ENCODE data around the gene EHBP1.

EHBP1 gene

DNA sequence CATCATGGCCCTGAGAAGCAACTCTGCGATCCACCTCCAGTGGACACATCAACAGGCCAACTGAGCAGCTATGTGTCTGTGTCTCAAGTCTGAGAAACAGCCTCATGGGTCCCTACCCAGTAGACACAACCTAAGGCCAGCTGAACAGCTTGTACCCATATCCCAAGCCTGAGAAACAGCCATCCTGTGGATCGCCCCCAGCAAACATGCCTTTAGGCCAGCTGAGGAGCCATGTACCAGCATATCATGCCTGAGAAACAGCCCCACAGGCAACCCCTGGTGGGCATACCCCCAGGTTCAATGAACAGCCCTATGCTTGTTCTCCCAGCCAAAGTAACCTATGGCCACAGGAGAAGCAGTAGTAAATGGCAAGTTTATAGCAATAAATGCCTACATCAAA, 218.4 kb downstream of the EHBP1 start:
- H2AFZ ChIP-seq (ENCODE audit: low read length) = no peak overlapping the region
- no peak for DNase-seq (ENCODE audit: low spot score)
- H3K27me3 ChIP-seq (ENCODE audit: control insufficient read depth in 3 of 3, insufficient read depth in 3 of 3, low read depth in 1 of 3, low read length in 3 of 3) = no peaks in the 10 kb centered on the region
- no CpG with 5 or more reads among the region's 2 CpGs for WGBS, 2 donors (ENCODE audit: extremely low coverage in 2 of 2, insufficient read length in 2 of 2, insufficient replicate concordance in 1 of 2)
- no peak overlapping the region for H2BK5ac ChIP-seq (ENCODE audit: low read length)
- H3K9ac ChIP-seq (ENCODE audit: low read depth, low read length, poor library complexity) = no peak overlapping the region
- no peak overlapping the region for H3K4me2 ChIP-seq (ENCODE audit: insufficient read depth, low read length, poor library complexity, severe bottlenecking)
- H3K18ac ChIP-seq (ENCODE audit: low read length) = no peak overlapping the region
- no peak overlapping the region for H3K27ac ChIP-seq (replicated peaks; ENCODE audit: low read length)
- H3K79me1 ChIP-seq (ENCODE audit: low read depth, low read length) = no peaks in the 10 kb centered on the region
- no peak overlapping the region for H2BK12ac ChIP-seq (ENCODE audit: low read length)
- no peak overlapping the region for H3K14ac ChIP-seq (ENCODE audit: low read length)
- H2BK120ac ChIP-seq (ENCODE audit: low read depth, low read length) = no peak overlapping the region
- H2AK5ac ChIP-seq (ENCODE audit: low read depth, low read length) = no peak overlapping the region
- peaks cover 16% of the 10 kb centered on the region in 2 donors for H3K9me3 ChIP-seq (replicated peaks in 1 of 2; ENCODE audit: control insufficient read depth in 2 of 2, insufficient read depth in 1 of 2, low read depth in 1 of 2, low read length in 2 of 2)
- no peak overlapping the region for H3K23ac ChIP-seq (ENCODE audit: low read depth, low read length, poor library complexity)
- no peak overlapping the region for H2BK15ac ChIP-seq (ENCODE audit: low read length)
- no peaks in the 10 kb centered on the region for H3K4me1 ChIP-seq (ENCODE audit: control insufficient read depth in 2 of 2, insufficient read depth in 1 of 2, low read depth in 1 of 2, low read length in 2 of 2)
- no peak overlapping the region for H3K4ac ChIP-seq (ENCODE audit: low read length)
- H3K36me3 ChIP-seq (replicated peaks in 1 of 2; ENCODE audit: control insufficient read depth in 2 of 2, insufficient read depth in 2 of 2, low read length in 2 of 2) = peaks cover 5 to 12% of the 10 kb centered on the region in 2 donors
- no peak overlapping the region for H4K91ac ChIP-seq (ENCODE audit: low read depth, low read length, poor library complexity)
- H4K8ac ChIP-seq (ENCODE audit: low read depth, low read length) = no peak overlapping the region
- H3K4me3 ChIP-seq (ENCODE audit: low read length in 2 of 2) = peak overlapping the region in 1 of 2 donors; percentile 26

DNA sequence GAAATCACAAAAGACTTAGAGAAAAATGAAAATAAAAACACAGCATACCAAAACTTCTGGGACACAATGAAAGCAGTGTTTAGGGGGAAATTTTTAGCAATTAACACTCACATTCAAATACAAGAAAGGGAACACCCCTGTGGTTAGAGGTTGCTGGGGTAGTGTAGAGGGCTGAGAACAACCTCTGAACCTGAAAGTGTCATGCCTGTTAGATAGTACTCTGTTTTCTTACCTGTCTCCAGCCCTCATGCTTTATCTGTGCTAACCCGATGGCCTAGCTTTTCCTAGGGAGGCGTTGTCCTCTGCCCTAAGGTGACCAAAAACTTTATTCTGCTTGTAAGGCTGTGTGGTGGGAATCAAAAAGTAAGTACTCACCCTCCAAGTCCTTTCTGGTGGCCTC, 222.5 kb downstream of the EHBP1 start:
- H3K4me1 ChIP-seq (ENCODE audit: control insufficient read depth in 2 of 2, insufficient read depth in 1 of 2, low read depth in 1 of 2, low read length in 2 of 2) = no peaks in the 10 kb centered on the region
- H3K9ac ChIP-seq (ENCODE audit: low read depth, low read length, poor library complexity) = no peak overlapping the region

DNA sequence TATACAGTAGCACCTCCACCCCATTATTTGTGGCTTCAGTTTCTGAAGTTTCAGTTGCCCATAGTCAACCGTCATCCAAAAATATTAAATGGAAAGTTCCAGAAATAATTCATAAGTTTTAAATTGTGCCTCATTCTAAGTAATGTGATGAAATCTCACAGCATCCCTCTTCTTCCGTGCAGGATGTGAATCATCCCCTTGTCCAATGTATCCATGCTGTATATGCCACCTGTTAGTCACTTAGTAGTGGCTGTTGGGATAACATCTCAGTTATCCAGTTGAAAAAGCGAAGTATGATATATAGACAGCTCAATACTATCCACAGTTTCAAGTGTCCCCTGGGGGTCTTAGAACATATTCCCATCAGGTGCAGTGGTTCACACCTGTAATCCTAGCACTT, 226.0 kb downstream of the EHBP1 start:
- no peak overlapping the region for H2BK15ac ChIP-seq (ENCODE audit: low read length)
- H4K8ac ChIP-seq (ENCODE audit: low read depth, low read length) = no peak overlapping the region
- no peak overlapping the region for H2BK120ac ChIP-seq (ENCODE audit: low read depth, low read length)
- no peak overlapping the region for H3K14ac ChIP-seq (ENCODE audit: low read length)
- H2BK5ac ChIP-seq (ENCODE audit: low read length) = no peak overlapping the region
- no peaks in the 10 kb centered on the region for H3K79me1 ChIP-seq (ENCODE audit: low read depth, low read length)
- no peak overlapping the region for H3K4me3 ChIP-seq (ENCODE audit: low read length in 2 of 2)
- no peak overlapping the region for H4K91ac ChIP-seq (ENCODE audit: low read depth, low read length, poor library complexity)
- no peak overlapping the region for H2AFZ ChIP-seq (ENCODE audit: low read length)
- H3K4ac ChIP-seq (ENCODE audit: low read length) = no peak overlapping the region
- H2BK12ac ChIP-seq (ENCODE audit: low read length) = no peak overlapping the region
- no CpG with 5 or more reads among the region's 3 CpGs for WGBS, 2 donors (ENCODE audit: extremely low coverage in 2 of 2, insufficient read length in 2 of 2, insufficient replicate concordance in 1 of 2)
- no peaks in the 10 kb centered on the region for H3K36me3 ChIP-seq (replicated peaks in 1 of 2; ENCODE audit: control insufficient read depth in 2 of 2, insufficient read depth in 2 of 2, low read length in 2 of 2)
- H3K23ac ChIP-seq (ENCODE audit: low read depth, low read length, poor library complexity) = no peak overlapping the region
- H3K18ac ChIP-seq (ENCODE audit: low read length) = no peak overlapping the region
- no peak overlapping the region for H3K27ac ChIP-seq (replicated peaks; ENCODE audit: low read length)
- H3K4me1 ChIP-seq (ENCODE audit: control insufficient read depth in 2 of 2, insufficient read depth in 1 of 2, low read depth in 1 of 2, low read length in 2 of 2) = no peaks in the 10 kb centered on the region
- H3K4me2 ChIP-seq (ENCODE audit: insufficient read depth, low read length, poor library complexity, severe bottlenecking) = no peak overlapping the region
- H2AK5ac ChIP-seq (ENCODE audit: low read depth, low read length) = no peak overlapping the region
- DNase-seq (ENCODE audit: low spot score) = no peak
- H3K9me3 ChIP-seq (replicated peaks in 1 of 2; ENCODE audit: control insufficient read depth in 2 of 2, insufficient read depth in 1 of 2, low read depth in 1 of 2, low read length in 2 of 2) = no peaks in the 10 kb centered on the region
- H3K27me3 ChIP-seq (ENCODE audit: control insufficient read depth in 3 of 3, insufficient read depth in 3 of 3, low read depth in 1 of 3, low read length in 3 of 3) = no peaks in the 10 kb centered on the region
- H3K9ac ChIP-seq (ENCODE audit: low read depth, low read length, poor library complexity) = no peak overlapping the region

More for the DNA sequence above, 222.5 kb downstream of the EHBP1 start:
- H3K27ac ChIP-seq (replicated peaks; ENCODE audit: low read length) = no peak overlapping the region
- H3K14ac ChIP-seq (ENCODE audit: low read length) = no peak overlapping the region
- peaks cover 2% of the 10 kb centered on the region in 2 donors for H3K36me3 ChIP-seq (replicated peaks in 1 of 2; ENCODE audit: control insufficient read depth in 2 of 2, insufficient read depth in 2 of 2, low read length in 2 of 2)
- WGBS, 2 donors (ENCODE audit: extremely low coverage in 2 of 2, insufficient read length in 2 of 2, insufficient replicate concordance in 1 of 2) = no CpG with 5 or more reads among the region's 2 CpGs
- H3K4ac ChIP-seq (ENCODE audit: low read length) = no peak overlapping the region
- H2AK5ac ChIP-seq (ENCODE audit: low read depth, low read length) = no peak overlapping the region
- DNase-seq (ENCODE audit: low spot score) = no peak
- peaks cover 10 to 11% of the 10 kb centered on the region in 2 donors for H3K9me3 ChIP-seq (replicated peaks in 1 of 2; ENCODE audit: control insufficient read depth in 2 of 2, insufficient read depth in 1 of 2, low read depth in 1 of 2, low read length in 2 of 2)
- H3K4me2 ChIP-seq (ENCODE audit: insufficient read depth, low read length, poor library complexity, severe bottlenecking) = no peak overlapping the region
- no peak overlapping the region for H3K18ac ChIP-seq (ENCODE audit: low read length)
- H2BK15ac ChIP-seq (ENCODE audit: low read length) = no peak overlapping the region
- no peak overlapping the region for H3K4me3 ChIP-seq (ENCODE audit: low read length in 2 of 2)
- no peak overlapping the region for H4K8ac ChIP-seq (ENCODE audit: low read depth, low read length)
- no peaks in the 10 kb centered on the region for H3K79me1 ChIP-seq (ENCODE audit: low read depth, low read length)
- H2BK12ac ChIP-seq (ENCODE audit: low read length) = no peak overlapping the region
- no peak overlapping the region for H2BK5ac ChIP-seq (ENCODE audit: low read length)
- H3K23ac ChIP-seq (ENCODE audit: low read depth, low read length, poor library complexity) = no peak overlapping the region
- H2AFZ ChIP-seq (ENCODE audit: low read length) = no peak overlapping the region
- no peak overlapping the region for H2BK120ac ChIP-seq (ENCODE audit: low read depth, low read length)
- H3K27me3 ChIP-seq (ENCODE audit: control insufficient read depth in 3 of 3, insufficient read depth in 3 of 3, low read depth in 1 of 3, low read length in 3 of 3) = no peaks in the 10 kb centered on the region
- no peak overlapping the region for H4K91ac ChIP-seq (ENCODE audit: low read depth, low read length, poor library complexity)

DNA sequence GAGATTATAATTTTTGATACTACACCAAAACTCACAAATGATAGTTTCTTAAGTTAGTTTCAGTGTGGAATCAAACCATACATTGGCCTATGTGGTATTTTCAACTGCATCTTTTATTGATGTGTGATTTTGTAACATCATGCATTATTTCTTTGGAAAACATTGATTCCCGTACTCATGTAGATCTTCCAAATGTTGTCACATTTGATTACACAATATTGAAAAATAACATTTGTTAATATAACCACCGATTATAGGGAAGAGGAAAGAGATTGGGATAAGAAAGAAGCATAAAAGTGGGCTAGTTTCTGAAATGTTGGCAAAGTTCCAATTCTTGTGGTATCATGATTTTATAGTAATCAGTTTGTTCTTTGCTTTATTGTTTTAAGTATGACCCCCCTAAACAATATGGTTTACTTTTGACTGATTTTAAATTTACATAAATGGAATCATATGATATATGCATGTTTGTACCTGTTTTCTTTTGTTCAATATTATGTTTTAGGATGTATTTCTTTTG, 227.9 kb downstream of the EHBP1 start:
- H3K18ac ChIP-seq (ENCODE audit: low read length) = no peak overlapping the region
- no peak overlapping the region for H2BK120ac ChIP-seq (ENCODE audit: low read depth, low read length)
- no peak overlapping the region for H4K8ac ChIP-seq (ENCODE audit: low read depth, low read length)
- no peak overlapping the region for H2BK15ac ChIP-seq (ENCODE audit: low read length)
- no peak overlapping the region for H2AFZ ChIP-seq (ENCODE audit: low read length)
- WGBS, 2 donors (ENCODE audit: extremely low coverage in 2 of 2, insufficient read length in 2 of 2, insufficient replicate concordance in 1 of 2) = no CpG with 5 or more reads among the region's 2 CpGs
- H3K4me2 ChIP-seq (ENCODE audit: insufficient read depth, low read length, poor library complexity, severe bottlenecking) = no peak overlapping the region
- no peak overlapping the region for H3K4ac ChIP-seq (ENCODE audit: low read length)
- H3K9ac ChIP-seq (ENCODE audit: low read depth, low read length, poor library complexity) = no peak overlapping the region
- H2AK5ac ChIP-seq (ENCODE audit: low read depth, low read length) = no peak overlapping the region
- no peak overlapping the region for H3K23ac ChIP-seq (ENCODE audit: low read depth, low read length, poor library complexity)
- H3K27me3 ChIP-seq (ENCODE audit: control insufficient read depth in 3 of 3, insufficient read depth in 3 of 3, low read depth in 1 of 3, low read length in 3 of 3) = no peaks in the 10 kb centered on the region
- no peak overlapping the region for H4K91ac ChIP-seq (ENCODE audit: low read depth, low read length, poor library complexity)
- H3K36me3 ChIP-seq (replicated peaks in 1 of 2; ENCODE audit: control insufficient read depth in 2 of 2, insufficient read depth in 2 of 2, low read length in 2 of 2) = no peaks in the 10 kb centered on the region
- H3K4me3 ChIP-seq (ENCODE audit: low read length in 2 of 2) = no peak overlapping the region
- H3K27ac ChIP-seq (replicated peaks; ENCODE audit: low read length) = no peak overlapping the region
- no peaks in the 10 kb centered on the region for H3K9me3 ChIP-seq (replicated peaks in 1 of 2; ENCODE audit: control insufficient read depth in 2 of 2, insufficient read depth in 1 of 2, low read depth in 1 of 2, low read length in 2 of 2)
- H2BK12ac ChIP-seq (ENCODE audit: low read length) = no peak overlapping the region
- no peak for DNase-seq (ENCODE audit: low spot score)
- H3K79me1 ChIP-seq (ENCODE audit: low read depth, low read length) = no peaks in the 10 kb centered on the region
- no peaks in the 10 kb centered on the region for H3K4me1 ChIP-seq (ENCODE audit: control insufficient read depth in 2 of 2, insufficient read depth in 1 of 2, low read depth in 1 of 2, low read length in 2 of 2)
- H3K14ac ChIP-seq (ENCODE audit: low read length) = no peak overlapping the region
- no peak overlapping the region for H2BK5ac ChIP-seq (ENCODE audit: low read length)
